HG02610 (cell line): ENCODE data around the gene PRKN.

ENCODE experiments used
- ATAC-seq: cut with Tn5 transposase; IDR thresholded peaks from one replicate; pipeline ENCODE4 v1.9.1; 2021; ENCODE audit warnings: mild to moderate bottlenecking, moderate library complexity; ENCODE audit not compliant: unreplicated experiment

Gene PRKN

GRCh38 chr6:162711376-162711775 lies 16.2 kb downstream of the PRKN start:
- ATAC-seq, result no peak

- ATAC-seq, result no peak
These were observed 16.6 kb downstream of the PRKN start for GRCh38 chr6:162710936-162711335.

- no peak for ATAC-seq
These were observed 17.1 kb downstream of the PRKN start for GRCh38 chr6:162710419-162710818.

- no peak for ATAC-seq
These were observed 18.1 kb downstream of the PRKN start for GRCh38 chr6:162709431-162709830.

- ATAC-seq, result no peak
These were observed 18.6 kb downstream of the PRKN start for GRCh38 chr6:162708971-162709370.

GRCh38 chr6:162706232-162706631 lies 21.3 kb downstream of the PRKN start:
- ATAC-seq, result no peak

GRCh38 chr6:162705736-162706135 lies 21.8 kb downstream of the PRKN start:
- no peak for ATAC-seq

- no peak for ATAC-seq
These were observed 23.6 kb downstream of the PRKN start for GRCh38 chr6:162704001-162704400.

- no peak for ATAC-seq
These were observed 25.1 kb downstream of the PRKN start for GRCh38 chr6:162702446-162702845.

GRCh38 chr6:162701551-162701950 lies 26.0 kb downstream of the PRKN start:
- no peak for ATAC-seq

- no peak for ATAC-seq
These were observed 26.6 kb downstream of the PRKN start for GRCh38 chr6:162700966-162701365.

- ATAC-seq, result no peak
These were observed 27.6 kb downstream of the PRKN start for GRCh38 chr6:162699961-162700360.

- ATAC-seq, result no peak
These were observed 29.1 kb downstream of the PRKN start for GRCh38 chr6:162698440-162698839.

GRCh38 chr6:162697872-162698403 lies 29.6 kb downstream of the PRKN start:
- no peak for ATAC-seq

GRCh38 chr6:162690158-162690557 lies 37.4 kb downstream of the PRKN start:
- no peak for ATAC-seq

- no peak for ATAC-seq
These were observed 38.7 kb downstream of the PRKN start for GRCh38 chr6:162688751-162689345.

GRCh38 chr6:162685586-162685985 lies 42.0 kb downstream of the PRKN start:
- ATAC-seq, result no peak

- no peak for ATAC-seq
These were observed 42.6 kb downstream of the PRKN start for GRCh38 chr6:162684961-162685360.

GRCh38 chr6:162684052-162684451 lies 43.5 kb downstream of the PRKN start:
- no peak for ATAC-seq

- ATAC-seq, result no peak
These were observed 44.4 kb downstream of the PRKN start for GRCh38 chr6:162683135-162683534.

GRCh38 chr6:162681447-162681846 lies 46.1 kb downstream of the PRKN start:
- no peak for ATAC-seq

- ATAC-seq, result no peak
These were observed 46.7 kb downstream of the PRKN start for GRCh38 chr6:162680871-162681270.

- ATAC-seq, result no peak
These were observed 47.2 kb downstream of the PRKN start for GRCh38 chr6:162680367-162680766.
